CD4-positive, CD25-positive, alpha-beta regulatory T cell (primary cell): ENCODE measurements around the gene MYLIP. TPM values are rescaled to one million over a fixed set of nuclear protein-coding genes. Genes with fewer than 3 reads are reported as not detected.

Source experiments
- ATAC-seq, 2 donors: fragments of 150-1000 bp; cut with Tn5 transposase; one replicate each; pipeline ENCODE4 v1.10.0; 2021; ENCODE audit warnings: low read depth in 2 of 2, moderate number of reproducible peaks in 2 of 2, moderate library complexity in 1 of 2
- DNase-seq, 3 donors: peaks; one replicate each; pipeline versions ENCODE4 v3.0.0 to v3.0.0-alpha.2; 2012 to 2022; ENCODE audit warnings: mixed read lengths in 1 of 3
- H3K27ac ChIP-seq: one replicate; pipeline ENCODE4 v1.7.0; 2013; ENCODE audit warnings: mild to moderate bottlenecking, low read length; ENCODE audit not compliant: insufficient read depth, poor library complexity, severe bottlenecking
- H3K27me3 ChIP-seq: one replicate; pipeline ENCODE4 v1.7.0; 2013; ENCODE audit warnings: low read length; ENCODE audit not compliant: control insufficient read depth, insufficient read depth
- H3K36me3 ChIP-seq: one replicate; pipeline ENCODE4 v1.7.0; 2013; ENCODE audit warnings: mild to moderate bottlenecking, low read length, moderate library complexity; ENCODE audit not compliant: control insufficient read depth, insufficient read depth
- H3K4me1 ChIP-seq: 2 replicates; pipeline ENCODE4 v1.7.0; 2013; ENCODE audit warnings: mild to moderate bottlenecking, low read length; ENCODE audit not compliant: insufficient read depth, control insufficient read depth, poor library complexity, severe bottlenecking
- H3K4me3 ChIP-seq: one replicate; pipeline ENCODE4 v1.7.0; 2013; ENCODE audit warnings: low read depth, mild to moderate bottlenecking, low read length, moderate library complexity
- H3K9me3 ChIP-seq, 2 experiments: 1 replicate in 1 of 2; 2 replicates in 1 of 2; pipeline ENCODE4 v1.7.0; 2013; ENCODE audit warnings: low read length in 2 of 2, mild to moderate bottlenecking in 1 of 2, moderate library complexity in 1 of 2; ENCODE audit not compliant: control insufficient read depth in 2 of 2
- H3K27ac Mint-ChIP-seq, 3 donors: one replicate each; pipeline ENCODE4 v1.8.0; 2020 to 2022; ENCODE audit warnings: mild to moderate bottlenecking in 3 of 3, mixed read lengths in 3 of 3, moderate library complexity in 2 of 3
- H3K27me3 Mint-ChIP-seq: one replicate; pipeline ENCODE4 v1.8.0; 2022; ENCODE audit warnings: mild to moderate bottlenecking, mixed read lengths
- H3K36me3 Mint-ChIP-seq: one replicate; pipeline ENCODE4 v1.8.0; 2020; ENCODE audit warnings: mixed read lengths
- H3K4me1 Mint-ChIP-seq, 4 donors: one replicate each; pipeline ENCODE4 v1.8.0; 2020 to 2022; ENCODE audit warnings: mixed read lengths in 4 of 4, mild to moderate bottlenecking in 1 of 4
- H3K4me3 Mint-ChIP-seq, 4 donors: one replicate each; pipeline ENCODE4 v1.8.0; 2020 to 2022; ENCODE audit warnings: mild to moderate bottlenecking in 4 of 4, mixed read lengths in 4 of 4, moderate library complexity in 3 of 4
- H3K9me3 Mint-ChIP-seq, 7 donors: one replicate each; pipeline ENCODE4 v1.8.0; 2020 to 2022; ENCODE audit warnings: mixed read lengths in 7 of 7, mild to moderate bottlenecking in 3 of 7, moderate library complexity in 2 of 7
- polyA plus RNA-seq, 4 donors: library from polyadenylated mRNA; unstranded; fragments of 300-500 nt; fragmentation: Illumina TruSeq; gene quantifications; one replicate each; pipeline ENCODE4 v1.2.3, GENCODE V29; 2021
- total RNA-seq: library from RNA; stranded (reverse); gene quantifications from one replicate; pipeline ENCODE4 v1.2.3, GENCODE V29; 2022

The MYLIP gene
- total RNA-seq (236 TPM), polyA plus RNA-seq (100 to 1,000 TPM in 1 of 4 donors, 10 to 100 TPM in 3; 62.4 to 110 (median 72.3) TPM)

DNA sequence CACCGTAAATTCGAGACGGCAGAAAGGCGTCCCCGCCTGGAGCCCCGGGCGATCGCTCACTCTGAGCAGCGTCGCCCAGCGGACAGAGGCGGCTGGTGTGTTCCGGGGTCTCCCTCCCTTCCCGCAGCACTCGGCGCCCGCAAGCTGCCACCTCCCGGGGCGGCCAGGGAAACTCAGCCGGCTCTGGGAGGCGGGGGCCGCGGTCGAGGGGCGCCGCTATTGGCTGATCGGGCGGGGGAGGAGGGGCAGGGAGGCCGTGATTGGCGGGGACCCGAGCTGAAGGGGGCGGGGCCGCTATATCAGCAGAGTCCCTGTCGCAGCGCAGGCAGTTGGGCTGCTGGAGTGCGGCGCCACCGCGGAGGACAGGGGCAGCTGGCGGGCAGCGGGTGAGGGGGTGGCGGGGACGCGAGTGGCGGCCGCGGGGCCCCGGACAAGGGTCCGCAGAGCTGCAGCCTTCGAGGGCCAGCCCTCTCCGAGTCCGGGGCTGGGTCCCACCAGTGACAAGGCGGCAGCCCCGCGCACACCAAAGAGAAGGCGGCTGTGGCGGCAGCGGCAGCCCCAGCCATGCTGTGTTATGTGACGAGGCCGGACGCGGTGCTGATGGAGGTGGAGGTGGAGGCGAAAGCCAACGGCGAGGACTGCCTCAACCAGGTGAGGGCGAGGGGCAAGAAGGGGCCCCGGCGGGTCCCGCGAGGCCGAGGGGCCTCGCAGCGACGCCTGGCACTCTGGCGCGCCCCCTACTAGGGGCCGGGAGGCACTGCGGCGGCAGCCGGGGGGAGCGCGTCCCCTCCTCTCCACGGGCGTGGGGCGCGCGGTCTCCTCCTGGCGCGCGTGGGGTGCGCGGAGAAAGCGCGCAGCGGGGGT is at the start of gene MYLIP:
MYLIP (plus strand) TSS at position 328 of the 864 bp plus-strand sequence; CDS start at position 565, 237 bp downstream.
- ATAC-seq, result peak; percentile 84 to 87
- H3K4me1 Mint-ChIP-seq, result peaks cover 21 to 39% (median 33%) of the 10 kb centered on the region in 4 donors

GRCh38 chr6:16079354-16079753 is 49.5 kb upstream of the MYLIP start:
- Histone ChIP-seq H3K4me1 (no peaks in the 10 kb centered on the region), H3K36me3 (no peaks in the 10 kb centered on the region), H3K27ac (no peak overlapping the region), H3K27me3 (peaks cover 6% of the 10 kb centered on the region), H3K9me3 (no peaks in the 10 kb centered on the region), H3K4me3 (no peak overlapping the region)
- Mint-ChIP-seq H3K27ac (no peak overlapping the region), H3K4me3 (no peak overlapping the region), H3K36me3 (no peaks in the 10 kb centered on the region), H3K4me1 (no peaks in the 10 kb centered on the region), H3K9me3 (no peaks in the 10 kb centered on the region), H3K27me3 (peaks cover 9% of the 10 kb centered on the region)
- DNase-seq (no peak), ATAC-seq (no peak)

More for the DNA sequence above, at the start of gene MYLIP:
- H3K9me3 Mint-ChIP-seq, result peaks cover 0 to 2% (median 0%) of the 10 kb centered on the region in 7 donors
- Histone ChIP-seq H3K36me3 (peaks cover 13% of the 10 kb centered on the region), H3K4me3 (peak within 1 kb of the TSS; percentile 96), H3K9me3 (no peaks in the 10 kb centered on the region), H3K4me1 (peaks cover 48% of the 10 kb centered on the region), H3K27ac (peak within 1 kb of the TSS; percentile 89), H3K27me3 (peaks cover 15% of the 10 kb centered on the region)
- peak; percentile 96 for DNase-seq
- peaks cover 31% of the 10 kb centered on the region for H3K27me3 Mint-ChIP-seq
- H3K27ac Mint-ChIP-seq, result peak within 1 kb of the TSS; percentile 92 to 98 (median 94)
- H3K4me3 Mint-ChIP-seq, result peak within 1 kb of the TSS; percentile 94 to 99 (median 99)
- peaks cover 12% of the 10 kb centered on the region for H3K36me3 Mint-ChIP-seq

- Histone ChIP-seq H3K27ac (no peak overlapping the region), H3K27me3 (peaks cover 6% of the 10 kb centered on the region), H3K4me3 (no peak overlapping the region), H3K36me3 (no peaks in the 10 kb centered on the region), H3K9me3 (no peaks in the 10 kb centered on the region), H3K4me1 (no peaks in the 10 kb centered on the region)
- Mint-ChIP-seq H3K9me3 (no peaks in the 10 kb centered on the region), H3K4me1 (no peaks in the 10 kb centered on the region), H3K27me3 (peaks cover 12% of the 10 kb centered on the region), H3K27ac (no peak overlapping the region), H3K4me3 (no peak overlapping the region), H3K36me3 (no peaks in the 10 kb centered on the region)
- ATAC-seq (no peak), DNase-seq (no peak)
These were observed 48.7 kb upstream of the MYLIP start for GRCh38 chr6:16080204-16080603.

DNA sequence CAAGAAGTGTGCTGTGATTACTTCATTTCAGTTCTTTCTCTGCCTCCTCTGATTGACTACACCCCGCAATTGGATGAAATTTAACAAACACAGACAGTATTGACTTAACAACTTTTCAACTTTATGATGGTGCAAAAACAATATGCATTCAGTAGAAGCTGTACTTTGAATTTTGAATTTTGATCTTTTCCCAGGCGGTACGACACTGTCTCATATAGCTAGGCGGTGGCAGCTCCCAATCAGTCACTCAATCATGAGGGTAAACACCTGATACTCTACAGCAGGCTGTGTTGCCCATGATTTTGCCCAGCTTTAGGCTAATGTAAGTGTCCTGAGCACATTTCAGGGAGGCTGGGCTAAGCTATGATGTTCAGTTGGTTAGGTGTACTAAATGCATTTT is 47.6 kb upstream of the MYLIP start:
- Histone ChIP-seq H3K9me3 (no peaks in the 10 kb centered on the region), H3K4me1 (no peaks in the 10 kb centered on the region), H3K27ac (no peak overlapping the region), H3K4me3 (no peak overlapping the region), H3K27me3 (peaks cover 6% of the 10 kb centered on the region), H3K36me3 (no peaks in the 10 kb centered on the region)
- no peak overlapping the region for H3K27ac Mint-ChIP-seq
- DNase-seq (no peak), ATAC-seq (no peak)
- no peaks in the 10 kb centered on the region for H3K36me3 Mint-ChIP-seq
- H3K4me3 Mint-ChIP-seq, result no peak overlapping the region
- no peaks in the 10 kb centered on the region for H3K4me1 Mint-ChIP-seq
- no peaks in the 10 kb centered on the region for H3K9me3 Mint-ChIP-seq
- H3K27me3 Mint-ChIP-seq, result peaks cover 16% of the 10 kb centered on the region

DNA sequence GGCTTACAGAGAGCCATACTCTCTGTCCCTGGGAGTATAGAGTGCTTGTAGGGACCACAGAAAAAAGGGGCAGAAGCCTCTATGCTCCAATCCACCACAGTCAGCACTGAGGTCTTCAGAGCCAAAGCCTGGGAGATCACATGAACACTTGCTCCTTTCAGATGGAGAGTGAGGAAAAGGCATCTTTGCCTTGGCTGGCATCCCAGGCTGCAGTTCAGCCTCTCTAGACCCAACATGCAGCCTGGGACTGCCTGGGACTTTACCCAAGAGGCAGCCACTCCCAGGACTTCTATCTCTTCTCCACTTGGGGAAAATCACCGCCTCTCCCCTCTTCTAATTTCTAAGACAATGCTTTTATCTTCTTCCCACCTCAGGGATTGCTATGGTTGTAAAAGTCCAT is 46.5 kb upstream of the MYLIP start:
- peaks cover 16% of the 10 kb centered on the region for H3K27me3 Mint-ChIP-seq
- no peaks in the 10 kb centered on the region for H3K9me3 Mint-ChIP-seq
- peaks cover 11% of the 10 kb centered on the region for H3K27me3 ChIP-seq
- no peak overlapping the region for H3K27ac ChIP-seq
- H3K4me3 ChIP-seq, result no peak overlapping the region
- H3K4me1 ChIP-seq, result no peaks in the 10 kb centered on the region
- no peak for ATAC-seq
- no peaks in the 10 kb centered on the region for H3K4me1 Mint-ChIP-seq
- no peaks in the 10 kb centered on the region for H3K36me3 Mint-ChIP-seq
- no peak for DNase-seq
- H3K27ac Mint-ChIP-seq, result no peak overlapping the region
- no peak overlapping the region for H3K4me3 Mint-ChIP-seq
- no peaks in the 10 kb centered on the region for H3K9me3 ChIP-seq
- H3K36me3 ChIP-seq, result no peaks in the 10 kb centered on the region

DNA sequence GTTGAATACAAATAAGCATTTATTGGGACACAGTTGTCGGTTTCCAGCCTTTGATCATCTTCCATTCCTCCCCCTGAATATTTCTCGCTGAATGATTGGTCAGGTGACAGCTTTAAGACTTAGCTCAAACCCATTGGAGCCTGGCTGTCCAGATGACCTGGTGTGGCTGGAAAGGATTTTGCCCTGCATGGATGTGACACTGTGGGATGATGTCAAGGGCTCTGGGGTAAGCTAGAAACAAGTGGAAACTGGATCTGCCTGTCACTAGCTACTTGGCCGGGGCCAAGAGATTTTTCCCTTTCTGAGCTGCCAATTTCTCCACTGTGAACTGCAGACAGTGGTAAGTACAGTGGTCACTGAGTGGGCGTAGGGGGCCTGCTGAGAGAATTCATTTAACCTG is 41.9 kb upstream of the MYLIP start:
- ATAC-seq (no peak), DNase-seq (no peak)
- Mint-ChIP-seq H3K27ac (no peak overlapping the region), H3K4me3 (no peak overlapping the region), H3K36me3 (no peaks in the 10 kb centered on the region), H3K4me1 (no peaks in the 10 kb centered on the region), H3K27me3 (peaks cover 17% of the 10 kb centered on the region), H3K9me3 (no peaks in the 10 kb centered on the region)
- no peaks in the 10 kb centered on the region for H3K36me3 ChIP-seq
- no peak overlapping the region for H3K27ac ChIP-seq
- H3K27me3 ChIP-seq, result peaks cover 13% of the 10 kb centered on the region
- no peak overlapping the region for H3K4me3 ChIP-seq
- no peaks in the 10 kb centered on the region for H3K4me1 ChIP-seq
- H3K9me3 ChIP-seq, result no peaks in the 10 kb centered on the region

DNA sequence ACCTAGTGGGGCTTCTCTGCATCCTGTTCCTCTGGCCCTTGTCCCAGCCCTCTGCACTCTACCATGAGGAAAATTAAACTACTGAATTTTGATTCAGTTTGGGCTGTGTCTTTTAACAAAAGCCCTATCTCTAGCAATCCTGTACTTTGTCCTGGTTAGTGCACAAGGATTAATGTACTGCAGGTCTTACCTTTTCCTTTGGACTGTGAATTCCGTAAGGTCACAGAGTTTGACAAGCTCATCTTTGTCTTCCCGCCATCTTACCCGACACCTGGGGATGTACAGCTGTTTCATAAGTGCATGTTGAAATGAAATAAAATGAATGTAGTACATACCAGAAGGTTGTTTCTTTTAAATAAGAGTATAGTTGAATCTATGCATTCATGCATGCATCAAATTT is 41.5 kb upstream of the MYLIP start:
- no peak overlapping the region for H3K4me3 Mint-ChIP-seq
- H3K36me3 Mint-ChIP-seq, result no peaks in the 10 kb centered on the region

GRCh38 chr6:16088409-16088808 is 40.5 kb upstream of the MYLIP start:
- Mint-ChIP-seq H3K27me3 (peaks cover 26% of the 10 kb centered on the region), H3K9me3 (no peaks in the 10 kb centered on the region), H3K4me1 (no peaks in the 10 kb centered on the region), H3K36me3 (no peaks in the 10 kb centered on the region), H3K4me3 (no peak overlapping the region), H3K27ac (no peak overlapping the region)
- ATAC-seq (no peak), DNase-seq (no peak)
- no peaks in the 10 kb centered on the region for H3K36me3 ChIP-seq
- H3K4me1 ChIP-seq, result no peaks in the 10 kb centered on the region
- H3K4me3 ChIP-seq, result no peak overlapping the region
- H3K27ac ChIP-seq, result no peak overlapping the region
- peaks cover 18% of the 10 kb centered on the region for H3K27me3 ChIP-seq
- H3K9me3 ChIP-seq, result no peaks in the 10 kb centered on the region

More for the DNA sequence above, 41.5 kb upstream of the MYLIP start:
- Mint-ChIP-seq H3K9me3 (no peaks in the 10 kb centered on the region), H3K27ac (no peak overlapping the region), H3K4me1 (no peaks in the 10 kb centered on the region), H3K27me3 (peaks cover 20% of the 10 kb centered on the region)
- H3K27ac ChIP-seq, result no peak overlapping the region
- no peak for DNase-seq
- H3K27me3 ChIP-seq, result peaks cover 15% of the 10 kb centered on the region
- H3K9me3 ChIP-seq, result no peaks in the 10 kb centered on the region
- no peak overlapping the region for H3K4me3 ChIP-seq
- ATAC-seq, result no peak
- no peaks in the 10 kb centered on the region for H3K36me3 ChIP-seq
- H3K4me1 ChIP-seq, result no peaks in the 10 kb centered on the region
